H1 (cell line): ENCODE data around the gene SH3BGRL3. TPM values are rescaled to one million over a fixed set of nuclear protein-coding genes. Genes with fewer than 3 reads are reported as not detected.
A peak's percentile ranks its signal among the peaks of the same experiment; 100 is the strongest.

Experiments used
- CHD7 ChIP-seq: fragments of 300-600 bp; sonication (generic); IDR thresholded peaks from 2 replicates; pipeline ENCODE4 v1.7.1; 2012; ENCODE audit warnings: low read length, moderate library complexity, mild to moderate bottlenecking, inconsistent platforms; ENCODE audit not compliant: insufficient replicate concordance
- KDM4A ChIP-seq: IDR thresholded peaks from one replicate; pipeline ENCODE4 v1.7.1; 2012; ENCODE audit warnings: low read depth, mild to moderate bottlenecking, moderate library complexity, low read length, inconsistent platforms; ENCODE audit not compliant: severe bottlenecking
- TAF1 ChIP-seq: IDR thresholded peaks from 2 replicates; pipeline ENCODE4 v1.6.1; 2011; ENCODE audit warnings: mild to moderate bottlenecking, low read depth, low read length
- YY1 ChIP-seq: IDR thresholded peaks from 2 replicates; pipeline ENCODE4 v1.6.1; 2011; ENCODE audit warnings: low read depth, mild to moderate bottlenecking, low read length
- polyA plus RNA-seq, 7 experiments: library from polyadenylated mRNA; depleted of rRNA in 3 of 7; stranded (reverse) in 5 of 7; unstranded in 2 of 7; fragments of >200 nt in 5 of 7; fragments of 200-250 nt in 2 of 7; gene quantifications; 1 replicate in 5 of 7; 2 replicates in 1 of 7; 4 replicates in 1 of 7; pipeline versions ENCODE4 v1.2.1 to v1.2.3, GENCODE V29; 2011 to 2013; ENCODE audit warnings: missing spikeins in 2 of 7, mixed read lengths in 2 of 7
- total RNA-seq: library from RNA; stranded (reverse); fragmentation: NEBNext Ultra II Directional; extraction: Animal tissue kit (Norgen Biotek cat#: 25700); gene quantifications from 2 replicates; pipeline ENCODE4 v1.2.1, GENCODE V29; 2021

Gene SH3BGRL3
- total and polyA plus RNA-seq, 2 of the 8 experiments (the other 6 are each of a cell fraction or from before 2014, with no cell fraction given): 77.8 to 107 TPM

GRCh38 chr1:26306290-26307229 lies 26.7 kb downstream of the SH3BGRL3 start, which contains the start of gene UBXN11 (continued):
- TF ChIP-seq CHD7: no peak
- peak; percentile 95 for TF ChIP-seq YY1
- TF ChIP-seq KDM4A: peak; percentile 92
- TF ChIP-seq TAF1: no peak
